Neural progenitor cell (in vitro differentiated cells): Measurements from ENCODE around the gene ISX.

Experiments
- CTCF ChIP-seq: fragments of 200-600 bp; sonication (generic); IDR thresholded peaks from 2 replicates; pipeline ENCODE4 v1.5.1; 2017; ENCODE audit warnings: antibody characterized with exemption, mild to moderate bottlenecking
- EZH2 ChIP-seq: fragments of 200-600 bp; sonication (generic); IDR thresholded peaks from 2 replicates; pipeline ENCODE4 v1.6.1; 2017; ENCODE audit warnings: antibody characterized with exemption, mild to moderate bottlenecking, moderate library complexity
- EZH2phosphoT487 ChIP-seq: fragments of 200-600 bp; sonication (generic); IDR thresholded peaks from 2 replicates; pipeline ENCODE4 v1.6.1; 2017; ENCODE audit warnings: antibody characterized with exemption

- TF ChIP-seq CTCF (no peak), EZH2 (no peak), EZH2phosphoT487 (no peak)
Observed at GRCh38 chr22:35114131-35114980, 48.4 kb downstream of the ISX start.
